Measurements from ENCODE around the gene TM4SF1.

GRCh38 chr3:149406244-149406752 lies 28.8 kb upstream of the TM4SF1 start:
- TF ChIP-seq, protein P1, sequence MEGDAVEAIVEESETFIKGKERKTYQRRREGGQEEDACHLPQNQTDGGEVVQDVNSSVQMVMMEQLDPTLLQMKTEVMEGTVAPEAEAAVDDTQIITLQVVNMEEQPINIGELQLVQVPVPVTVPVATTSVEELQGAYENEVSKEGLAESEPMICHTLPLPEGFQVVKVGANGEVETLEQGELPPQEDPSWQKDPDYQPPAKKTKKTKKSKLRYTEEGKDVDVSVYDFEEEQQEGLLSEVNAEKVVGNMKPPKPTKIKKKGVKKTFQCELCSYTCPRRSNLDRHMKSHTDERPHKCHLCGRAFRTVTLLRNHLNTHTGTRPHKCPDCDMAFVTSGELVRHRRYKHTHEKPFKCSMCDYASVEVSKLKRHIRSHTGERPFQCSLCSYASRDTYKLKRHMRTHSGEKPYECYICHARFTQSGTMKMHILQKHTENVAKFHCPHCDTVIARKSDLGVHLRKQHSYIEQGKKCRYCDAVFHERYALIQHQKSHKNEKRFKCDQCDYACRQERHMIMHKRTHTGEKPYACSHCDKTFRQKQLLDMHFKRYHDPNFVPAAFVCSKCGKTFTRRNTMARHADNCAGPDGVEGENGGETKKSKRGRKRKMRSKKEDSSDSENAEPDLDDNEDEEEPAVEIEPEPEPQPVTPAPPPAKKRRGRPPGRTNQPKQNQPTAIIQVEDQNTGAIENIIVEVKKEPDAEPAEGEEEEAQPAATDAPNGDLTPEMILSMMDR (IDR thresholded peaks at IDR 0.05) = no peak
- TF ChIP-seq POLR2A (IDR thresholded peaks at IDR 0.05) = no peak

Measured in vagina (tissue), 2 donors.